Kidney (tissue), 14 donors: Measurements from ENCODE around the gene ELOVL6. TPM values are rescaled to one million over a fixed set of nuclear protein-coding genes. Genes with fewer than 3 reads are reported as not detected.
A peak's percentile ranks its signal among the peaks of the same experiment; 100 is the strongest.

ENCODE experiments used
- DNase-seq, 5 donors: peaks; one replicate each; pipeline ENCODE4 v3.0.0-alpha.2; 2013 to 2020
- FAIRE-seq: peaks from 2 replicates; lab custom pipeline; 2012; peaks lifted over from hg19 to GRCh38; lab: Jason Lieb, UNC
- H3K27ac ChIP-seq, 2 donors: one replicate each; pipeline ENCODE4 v1.7.0; 2013; ENCODE audit warnings: low read depth in 2 of 2, low read length in 2 of 2, inconsistent platforms in 1 of 2
- H3K27me3 ChIP-seq: one replicate; pipeline ENCODE4 v1.7.1; 2013; ENCODE audit warnings: low read length, inconsistent platforms; ENCODE audit not compliant: control insufficient read depth, insufficient read depth
- H3K36me3 ChIP-seq, 3 donors: one replicate each; pipeline versions ENCODE4 v1.7.0 to v1.7.1; 2013; ENCODE audit warnings: low read length in 3 of 3, control low read depth in 1 of 3, inconsistent platforms in 1 of 3; ENCODE audit not compliant: insufficient read depth in 3 of 3, control insufficient read depth in 2 of 3
- H3K4me1 ChIP-seq, 3 donors: one replicate each; pipeline versions ENCODE4 v1.7.0 to v1.7.1; 2013; ENCODE audit warnings: low read length in 3 of 3, inconsistent platforms in 1 of 3, low read depth in 1 of 3; ENCODE audit not compliant: control insufficient read depth in 2 of 3, insufficient read depth in 2 of 3
- H3K4me3 ChIP-seq, 3 donors: one replicate each; pipeline versions ENCODE4 v1.7.0 to v1.8.1; 2013; ENCODE audit warnings: low read length in 3 of 3, control low read depth in 1 of 3, inconsistent platforms in 1 of 3
- H3K9ac ChIP-seq, 3 donors: one replicate each; pipeline versions ENCODE4 v1.7.0 to v1.7.1; 2013; ENCODE audit warnings: low read length in 3 of 3, control low read depth in 1 of 3, inconsistent platforms in 1 of 3
- H3K9me3 ChIP-seq, 3 donors: one replicate each; pipeline versions ENCODE4 v1.7.0 to v1.7.1; 2013; ENCODE audit warnings: low read length in 3 of 3, control low read depth in 1 of 3, inconsistent platforms in 1 of 3; ENCODE audit not compliant: control insufficient read depth in 2 of 3, insufficient read depth in 1 of 3
- CTCF ChIP-seq: IDR thresholded peaks from 3 replicates; pipeline ENCODE4 v1.5.1; 2012; ENCODE audit warnings: mild to moderate bottlenecking, moderate library complexity, borderline replicate concordance; ENCODE audit not compliant: insufficient read depth; ENCODE audit errors: extremely low read depth
- intact Hi-C: fragments of 100-400 bp; cut with DNase I; formaldehyde crosslinking; loops from one replicate; pipeline ENCODE4 v1.11.1; 2022
- polyA plus RNA-seq: library from polyadenylated mRNA; stranded (reverse); fragments of 350-450 nt; fragmentation: Illumina TruSeq; extraction: RNeasy Lipid Tissue Mini Kit (QIAGEN cat#74804); gene quantifications from one replicate; pipeline ENCODE4 v1.2.3, GENCODE V29; 2014; ENCODE audit warnings: low read depth, low replicate concordance; ENCODE audit not compliant: insufficient read depth
- total RNA-seq: library from RNA; stranded (reverse); fragmentation: NEBNext Ultra II Directional; extraction: Animal tissue kit (Norgen Biotek cat#: 25700); gene quantifications from one replicate; pipeline ENCODE4 v1.2.1, GENCODE V29; 2021
- donor health status: control.
- donor health status: control.
- donor health status: control.
- donor health status: control.
- donor health status: control.
- donor health status: DM: yes; HTN: yes; CAD: no.
- donor health status: Normal renal cell carcinoma (clear cell type).

The ELOVL6 gene
- total and polyA plus RNA-seq, 2 donors from 2014 or later = 10.7 to 21.5 TPM

- intact Hi-C loops = no loop called here
- no peak overlapping the region for H3K9ac ChIP-seq
- TF ChIP-seq CTCF = peak; percentile 75
- no peaks in the 10 kb centered on the region for H3K27me3 ChIP-seq
- no peaks in the 10 kb centered on the region for H3K9me3 ChIP-seq
- peak in 2 of 5 donors; percentile 85 to 92 for DNase-seq
- FAIRE-seq = peak; percentile 98
- no peak overlapping the region for H3K27ac ChIP-seq
- H3K4me3 ChIP-seq = no peak overlapping the region
- H3K36me3 ChIP-seq = peaks cover 0 to 4% (median 0%) of the 10 kb centered on the region in 3 donors
- H3K4me1 ChIP-seq = peaks cover 0 to 26% (median 11%) of the 10 kb centered on the region in 3 donors
Observed at GRCh38 chr4:110005461-110006056, 192.9 kb downstream of the ELOVL6 start.

- no peak overlapping the region for H3K9ac ChIP-seq
- DNase-seq = peak in 1 of 5 donors; percentile 88
- intact Hi-C loops = loop anchor here (5.0 kb wide), 1 partner anchor 508 kb away; no protein-coding TSS in a partner anchor
Observed at GRCh38 chr4:110004556-110004955, 193.9 kb downstream of the ELOVL6 start.

GRCh38 chr4:110003401-110004187 lies 194.8 kb downstream of the ELOVL6 start:
- H3K27ac ChIP-seq = no peak overlapping the region
- TF ChIP-seq CTCF = no peak
- no peak overlapping the region for H3K9ac ChIP-seq
- H3K4me3 ChIP-seq = no peak overlapping the region
- FAIRE-seq (no peak), DNase-seq (no peak)
- intact Hi-C loops = loop anchor here (5.0 kb wide), 1 partner anchor 509 kb away; no protein-coding TSS in a partner anchor
- no peaks in the 10 kb centered on the region for H3K36me3 ChIP-seq
- no peaks in the 10 kb centered on the region for H3K27me3 ChIP-seq
- H3K9me3 ChIP-seq = no peaks in the 10 kb centered on the region
- peaks cover 0 to 24% (median 11%) of the 10 kb centered on the region in 3 donors for H3K4me1 ChIP-seq

More at GRCh38 chr4:110004556-110004955, 193.9 kb downstream of the ELOVL6 start:
- no peak for FAIRE-seq
- TF ChIP-seq CTCF = no peak
- no peaks in the 10 kb centered on the region for H3K9me3 ChIP-seq
- H3K4me1 ChIP-seq = peaks cover 0 to 26% (median 11%) of the 10 kb centered on the region in 3 donors
- no peak overlapping the region for H3K4me3 ChIP-seq
- no peak overlapping the region for H3K27ac ChIP-seq
- peaks cover 0 to 2% (median 0%) of the 10 kb centered on the region in 3 donors for H3K36me3 ChIP-seq
- no peaks in the 10 kb centered on the region for H3K27me3 ChIP-seq
